ENCODE data around the gene TOR1B. TPM values are rescaled to one million over a fixed set of nuclear protein-coding genes. Genes with fewer than 3 reads are reported as not detected.

TOR1B gene
- polyA plus RNA-seq, 1 of the 3 experiments (the other 2 are of a cell fraction) = 37.4 TPM

GRCh38 chr9:129840034-129840433 lies 37.0 kb downstream of the TOR1B start:
- peaks cover 16% of the 10 kb centered on the region for H3K79me2 ChIP-seq (ENCODE audit: insufficient read depth)
- peaks cover 23% of the 10 kb centered on the region for H3F3A ChIP-seq (replicated peaks; ENCODE audit: insufficient read depth)
- peaks cover 14 to 37% of the 10 kb centered on the region in 2 experiments for H3K4me1 ChIP-seq (ENCODE audit: control insufficient read depth in 1 of 2, insufficient read depth in 2 of 2, low read depth in 1 of 2, low read length in 1 of 2)
- no peak overlapping the region for H3K9ac ChIP-seq
- no peak for DNase-seq
- 97% methylated on average over 8 of the region's 8 CpGs for WGBS (ENCODE audit: low lambda C conversion rate)
- H3K4me2 ChIP-seq = no peak overlapping the region
- no peak overlapping the region for H2AFZ ChIP-seq (ENCODE audit: low read depth)
- TF ChIP-seq SIN3A (IDR thresholded peaks at IDR 0.05; ENCODE audit: borderline replicate concordance, low read depth, low read length) (no peak), PBX3 (IDR thresholded peaks at IDR 0.05) (no peak), TEAD4 (IDR thresholded peaks at IDR 0.05; ENCODE audit: borderline replicate concordance, insufficient read depth) (no peak), TCF12 (IDR thresholded peaks at IDR 0.05) (no peak), NFIC (IDR thresholded peaks at IDR 0.05; ENCODE audit: borderline replicate concordance) (no peak), FOSL2 (IDR thresholded peaks at IDR 0.05; ENCODE audit: borderline replicate concordance, low read depth) (no peak), CTCF (IDR thresholded peaks at IDR 0.05) (no peak), RAD21 (IDR thresholded peaks at IDR 0.05; ENCODE audit: low read length) (no peak), GATA2 (CRISPR knock-in tag; IDR thresholded peaks at IDR 0.05) (no peak), JUND (IDR thresholded peaks at IDR 0.05) (no peak), FOXJ3 (CRISPR knock-in tag; IDR thresholded peaks at IDR 0.05) (no peak), MEF2A (IDR thresholded peaks at IDR 0.05; ENCODE audit: borderline replicate concordance, low read depth) (no peak), ELF1 (IDR thresholded peaks at IDR 0.05) (no peak), ZBTB33 (IDR thresholded peaks at IDR 0.05; ENCODE audit: borderline replicate concordance, low read depth) (no peak), MAX (IDR thresholded peaks at IDR 0.05; ENCODE audit: low read depth) (no peak), TAF1 (IDR thresholded peaks at IDR 0.05; ENCODE audit: borderline replicate concordance, low read depth, low read length) (no peak), RCOR1 (IDR thresholded peaks at IDR 0.05; ENCODE audit: low read length) (no peak)
- ChIA-PET POLR2A (interaction anchor here (0.6 kb wide), 1 partner anchor 1113 kb away, joined by 5 read pairs; no protein-coding TSS in a partner anchor), CTCF (no interaction called here)
- H3K36me3 ChIP-seq (replicated peaks in 1 of 2; ENCODE audit: control insufficient read depth in 1 of 2, insufficient read depth in 2 of 2, low read length in 1 of 2) = no peaks in the 10 kb centered on the region
- H3K9me2 ChIP-seq = no peaks in the 10 kb centered on the region
- no peaks in the 10 kb centered on the region for H3K9me3 ChIP-seq
- H4K20me1 ChIP-seq (ENCODE audit: insufficient read depth) = no peaks in the 10 kb centered on the region
- peak overlapping the region in 1 of 2 experiments; percentile 7; a peak in 1 of 4 replicates for H3K27ac ChIP-seq (ENCODE audit: low read depth in 2 of 2, low read length in 1 of 2)
- H3K4me3 ChIP-seq (ENCODE audit: low read depth in 2 of 2, low read length in 1 of 2) = no peak overlapping the region
- no peaks in the 10 kb centered on the region for H3K27me3 ChIP-seq (ENCODE audit: insufficient read depth)
